Nephron (organoid): ENCODE measurements around the gene CIZ1.

Experiments used
- H3K27ac Mint-ChIP-seq, 3 experiments: 2 replicates each; pipeline ENCODE4 v1.8.0; 2020; ENCODE audit warnings: mixed read lengths in 3 of 3, mild to moderate bottlenecking in 2 of 3, moderate library complexity in 1 of 3
- H3K27me3 Mint-ChIP-seq: 2 replicates; pipeline ENCODE4 v1.8.0; 2021; ENCODE audit warnings: low read depth, mild to moderate bottlenecking, moderate library complexity, mixed read lengths
- H3K36me3 Mint-ChIP-seq: 2 replicates; pipeline ENCODE4 v1.8.0; 2020; ENCODE audit warnings: low read depth, mixed read lengths
- H3K4me1 Mint-ChIP-seq: 2 replicates; pipeline ENCODE4 v1.8.0; 2020; ENCODE audit warnings: mixed read lengths
- H3K4me3 Mint-ChIP-seq, 3 experiments: 2 replicates each; pipeline ENCODE4 v1.8.0; 2020; ENCODE audit warnings: mild to moderate bottlenecking in 3 of 3, mixed read lengths in 3 of 3, moderate library complexity in 2 of 3
- H3K9me3 Mint-ChIP-seq: 2 replicates; pipeline ENCODE4 v1.8.0; 2020; ENCODE audit warnings: mixed read lengths
- CTCF ChIP-seq, 3 experiments: fragments of 200-600 bp; sonication (generic); IDR thresholded peaks; one replicate each; pipeline ENCODE4 v1.5.0; 2021; ENCODE audit warnings: antibody characterized with exemption in 3 of 3; ENCODE audit not compliant: unreplicated experiment in 3 of 3

The CIZ1 gene

GRCh38 chr9:128203024-128203706 is 11.8 kb upstream of the CIZ1 start, which contains the start of gene DNM1:
DNM1 (plus strand) TSS chr9:128203379; CDS start chr9:128203471, 92 bp downstream.
- TF ChIP-seq CTCF (IDR thresholded peaks at IDR 0.05; ENCODE audit: unreplicated experiment in 3 of 3) = peak; percentile 77 to 92 (median 88)
- Mint-ChIP-seq H3K4me1 (peaks cover 18% of the 10 kb centered on the region), H3K27me3 (peaks cover 3% of the 10 kb centered on the region), H3K36me3 (peaks cover 4% of the 10 kb centered on the region), H3K9me3 (no peaks in the 10 kb centered on the region), H3K4me3 (peak within 1 kb of the TSS; percentile 84 to 88 (median 87)), H3K27ac (peak within 1 kb of the TSS; percentile 77 to 87 (median 83))

- TF ChIP-seq CTCF (IDR thresholded peaks at IDR 0.05; ENCODE audit: unreplicated experiment in 3 of 3) = no peak
- Mint-ChIP-seq H3K4me1 (peaks cover 18% of the 10 kb centered on the region), H3K4me3 (peak overlapping the region; percentile 79 to 88 (median 86)), H3K27me3 (peaks cover 3% of the 10 kb centered on the region), H3K27ac (no peak overlapping the region), H3K9me3 (no peaks in the 10 kb centered on the region), H3K36me3 (peaks cover 4% of the 10 kb centered on the region)
These were observed 11.3 kb upstream of the CIZ1 start for GRCh38 chr9:128202648-128203023.

- Mint-ChIP-seq H3K4me1 (peaks cover 12% of the 10 kb centered on the region), H3K27ac (no peak overlapping the region), H3K4me3 (peak overlapping the region; percentile 58 to 88 (median 79)), H3K9me3 (no peaks in the 10 kb centered on the region), H3K36me3 (peaks cover 4% of the 10 kb centered on the region), H3K27me3 (peaks cover 3% of the 10 kb centered on the region)
- TF ChIP-seq CTCF (IDR thresholded peaks at IDR 0.05; ENCODE audit: unreplicated experiment in 3 of 3) = no peak
These were observed 10.3 kb upstream of the CIZ1 start for GRCh38 chr9:128201441-128202369.

GRCh38 chr9:128193469-128194096 is 2.2 kb upstream of the CIZ1 start:
- H3K9me3 Mint-ChIP-seq = no peaks in the 10 kb centered on the region
- peaks cover 9% of the 10 kb centered on the region for H3K4me1 Mint-ChIP-seq
- no peak overlapping the region for H3K27ac Mint-ChIP-seq
- H3K4me3 Mint-ChIP-seq = peak overlapping the region; percentile 37 to 67 (median 65)
- H3K36me3 Mint-ChIP-seq = peaks cover 11% of the 10 kb centered on the region
- no peaks in the 10 kb centered on the region for H3K27me3 Mint-ChIP-seq
- TF ChIP-seq CTCF (IDR thresholded peaks at IDR 0.05; ENCODE audit: unreplicated experiment in 3 of 3) = no peak

- Mint-ChIP-seq H3K4me3 (peak overlapping the region; percentile 31 to 54 (median 53)), H3K27me3 (no peaks in the 10 kb centered on the region), H3K9me3 (no peaks in the 10 kb centered on the region), H3K36me3 (peaks cover 17% of the 10 kb centered on the region), H3K4me1 (peaks cover 9% of the 10 kb centered on the region), H3K27ac (no peak overlapping the region)
- TF ChIP-seq CTCF (IDR thresholded peaks at IDR 0.05; ENCODE audit: unreplicated experiment in 3 of 3) = no peak
These were observed 1.4 kb upstream of the CIZ1 start for GRCh38 chr9:128192601-128193371.
